GM08714 (cell line): Measurements from ENCODE around the gene ANKLE1.
A peak's percentile ranks its signal among the peaks of the same experiment; 100 is the strongest.

Experiments used
- H3K4me3 ChIP-seq: fragments of 200-500 bp; sonication (Bioruptor generic); 2 replicates; pipeline ENCODE4 v1.5.1; 2014; ENCODE audit warnings: mild to moderate bottlenecking, low read length, inconsistent platforms
- ZNF274 ChIP-seq: IDR thresholded peaks from 2 replicates; pipeline ENCODE4 v1.6.1; 2012; ENCODE audit warnings: mild to moderate bottlenecking, low read depth, low read length

ANKLE1 gene

GRCh38 chr19:17243211-17243829 lies 38.4 kb upstream of the ANKLE1 start:
- no peak overlapping the region; the same call in 1 of the 2 replicates for H3K4me3 ChIP-seq
- no peak for TF ChIP-seq ZNF274

- TF ChIP-seq ZNF274 = no peak
- H3K4me3 ChIP-seq = peak overlapping the region; percentile 79
Measured at GRCh38 chr19:17243830-17244617, 37.7 kb upstream of the ANKLE1 start.

- peak overlapping the region; percentile 79 for H3K4me3 ChIP-seq
- TF ChIP-seq ZNF274 = no peak
Measured at GRCh38 chr19:17244618-17245534, 36.8 kb upstream of the ANKLE1 start.

- peak within 1 kb of the TSS; percentile 79 for H3K4me3 ChIP-seq
- TF ChIP-seq ZNF274 = no peak
Measured at GRCh38 chr19:17245535-17245984, 36.1 kb upstream of the ANKLE1 start, which contains the start of gene NR2F6. TSS of gene NR2F6 (minus strand) at chr19:17245919. CDS start at chr19:17245220, 699 bp downstream.

- peak overlapping the region; percentile 48; the same call in 1 of the 2 replicates for H3K4me3 ChIP-seq
- TF ChIP-seq ZNF274 = no peak
Measured at GRCh38 chr19:17246681-17247425, 34.8 kb upstream of the ANKLE1 start.

- no peak for TF ChIP-seq ZNF274
- no peak overlapping the region for H3K4me3 ChIP-seq
Measured at GRCh38 chr19:17248011-17248776, 33.5 kb upstream of the ANKLE1 start.

- TF ChIP-seq ZNF274 = no peak
Measured at GRCh38 chr19:17249887-17250548, 31.7 kb upstream of the ANKLE1 start.

GRCh38 chr19:17254636-17255035 lies 27.1 kb upstream of the ANKLE1 start:
- TF ChIP-seq ZNF274 = no peak
- no peak overlapping the region for H3K4me3 ChIP-seq

More at GRCh38 chr19:17249887-17250548, 31.7 kb upstream of the ANKLE1 start:
- no peak overlapping the region for H3K4me3 ChIP-seq

GRCh38 chr19:17255150-17255621 lies 26.5 kb upstream of the ANKLE1 start:
- no peak overlapping the region for H3K4me3 ChIP-seq
- no peak for TF ChIP-seq ZNF274

- TF ChIP-seq ZNF274 = no peak
- H3K4me3 ChIP-seq = no peak overlapping the region
Measured at GRCh38 chr19:17256130-17256529, 25.6 kb upstream of the ANKLE1 start.

- no peak for TF ChIP-seq ZNF274
Measured at GRCh38 chr19:17259118-17259780, 22.5 kb upstream of the ANKLE1 start.

GRCh38 chr19:17259934-17260333 lies 21.8 kb upstream of the ANKLE1 start:
- H3K4me3 ChIP-seq = no peak overlapping the region
- TF ChIP-seq ZNF274 = no peak

More at GRCh38 chr19:17259118-17259780, 22.5 kb upstream of the ANKLE1 start:
- no peak overlapping the region for H3K4me3 ChIP-seq
